A549 treated with RU486 at 1 μM for 4 hours (cell line): Measurements from ENCODE around the gene GAB4. TPM values are rescaled to one million over a fixed set of nuclear protein-coding genes. Genes with fewer than 3 reads are reported as not detected.

Experiments used
- total RNA-seq: library from RNA; stranded (reverse); fragments of 200-300 nt; extraction: Qiagen RNA extraction; gene quantifications from 5 replicates; pipeline ENCODE4 v1.2.3, GENCODE V29; 2022; ENCODE audit warnings: low read depth

The GAB4 gene
- not detected in 5 replicates for total RNA-seq

GRCh38 chr22:17007852-17008731 lies at the start of gene GAB4:
TSS of gene GAB4 (minus strand) at chr22:17008222. CDS start at chr22:17008114, 108 bp downstream.

Other genes with a start within 250 kb of the GAB4 start
- gene XKR3, start 182.8 kb downstream of the GAB4 start, total RNA-seq = not detected in 5 replicates
- gene IL17RA, start 76.8 kb upstream of the GAB4 start, total RNA-seq = 4.6 to 7.1 TPM (median 6.8 TPM) in 5 replicates
- 0.09 to 0.20 TPM (median 0.18 TPM) in 5 replicates for gene TMEM121B, start 113.1 kb upstream of the GAB4 start, total RNA-seq
- gene HDHD5, start 151.1 kb upstream of the GAB4 start, total RNA-seq = 31.4 to 42.6 TPM (median 40.6 TPM) in 5 replicates
- gene ADA2, start 211.2 kb upstream of the GAB4 start, total RNA-seq = not detected in 5 replicates